SK-N-SH treated with all-trans-retinoic acid at 6 μM for 48 hours (cell line): ENCODE results near the gene CARM1.

Experiments
- ATAC-seq: fragments of 200-7000 bp; cut with Tn5 transposase; 3 replicates; pipeline ENCODE4 v1.9.1; 2020; ENCODE audit warnings: mild to moderate bottlenecking, moderate library complexity
- ARNTL ChIP-seq: fragments of 450-650 bp; formaldehyde crosslinking; IDR thresholded peaks from 2 replicates; pipeline ENCODE4 v1.5.0; 2020; ENCODE audit warnings: low read depth, mild to moderate bottlenecking, moderate library complexity, borderline replicate concordance
- BACH2 ChIP-seq: fragments of 250-450 bp; sonication (Bioruptor Pico); IDR thresholded peaks from 2 replicates; pipeline ENCODE4 v1.9.0; 2021; ENCODE audit warnings: mild to moderate bottlenecking, borderline replicate concordance
- CREB5 ChIP-seq: fragments of 250-450 bp; sonication (Bioruptor Pico); IDR thresholded peaks from 2 replicates; pipeline ENCODE4 v1.5.1; 2020; ENCODE audit warnings: low read depth, mild to moderate bottlenecking, moderate library complexity
- CSDC2 ChIP-seq: fragments of 250-450 bp; sonication (Bioruptor Pico); IDR thresholded peaks from 2 replicates; pipeline ENCODE4 v1.5.0; 2020; ENCODE audit warnings: mild to moderate bottlenecking, moderate library complexity
- CSRNP3 ChIP-seq: fragments of 250-450 bp; sonication (Bioruptor Pico); IDR thresholded peaks from 2 replicates; pipeline ENCODE4 v1.5.1; 2021; ENCODE audit warnings: mild to moderate bottlenecking, moderate library complexity
- ESRRG ChIP-seq: fragments of 250-450 bp; sonication (Bioruptor Pico); IDR thresholded peaks from 2 replicates; pipeline ENCODE4 v1.6.1; 2021; ENCODE audit warnings: mild to moderate bottlenecking
- GLIS3 ChIP-seq: fragments of 250-450 bp; sonication (Bioruptor Pico); IDR thresholded peaks from 2 replicates; pipeline ENCODE4 v1.5.0; 2020; ENCODE audit warnings: mild to moderate bottlenecking, moderate library complexity
- ISL1 ChIP-seq: fragments of 250-450 bp; sonication (Bioruptor Pico); IDR thresholded peaks from 2 replicates; pipeline ENCODE4 v2.1.2; 2022; ENCODE audit warnings: mild to moderate bottlenecking, moderate library complexity
- OSR1 ChIP-seq: fragments of 250-450 bp; sonication (Bioruptor Pico); IDR thresholded peaks from 2 replicates; pipeline ENCODE4 v1.8.0; 2022; ENCODE audit warnings: moderate library complexity, mild to moderate bottlenecking, inconsistent platforms
- PATZ1 ChIP-seq: fragments of 250-450 bp; sonication (Bioruptor Pico); IDR thresholded peaks from 2 replicates; pipeline ENCODE4 v1.8.0; 2020; ENCODE audit warnings: mild to moderate bottlenecking, moderate library complexity, borderline replicate concordance
- POU6F1 ChIP-seq: fragments of 250-450 bp; sonication (Bioruptor Pico); IDR thresholded peaks from 2 replicates; pipeline ENCODE4 v1.8.0; 2021; ENCODE audit warnings: low read depth, mild to moderate bottlenecking, moderate library complexity, borderline replicate concordance
- PPARA ChIP-seq: fragments of 250-450 bp; sonication (Bioruptor Pico); IDR thresholded peaks from 2 replicates; pipeline ENCODE4 v1.5.0; 2020; ENCODE audit warnings: mild to moderate bottlenecking, borderline replicate concordance
- RARB ChIP-seq: fragments of 250-450 bp; sonication (Bioruptor Pico); IDR thresholded peaks from 2 replicates; pipeline ENCODE4 v1.8.0; 2021; ENCODE audit warnings: mild to moderate bottlenecking, moderate library complexity
- SNAI2 ChIP-seq: fragments of 250-450 bp; sonication (Bioruptor Pico); IDR thresholded peaks from 2 replicates; pipeline ENCODE4 v1.5.0; 2020; ENCODE audit warnings: mild to moderate bottlenecking, moderate library complexity
- TCF4 ChIP-seq: fragments of 250-450 bp; sonication (Bioruptor Pico); IDR thresholded peaks from 2 replicates; pipeline ENCODE4 v1.8.0; 2021; ENCODE audit warnings: mild to moderate bottlenecking, moderate library complexity, borderline replicate concordance
- TOX ChIP-seq: fragments of 250-450 bp; sonication (Bioruptor Pico); IDR thresholded peaks from 2 replicates; pipeline ENCODE4 v1.8.0; 2021; ENCODE audit warnings: mild to moderate bottlenecking, moderate library complexity, borderline replicate concordance
- TSHZ2 ChIP-seq: fragments of 250-450 bp; sonication (Bioruptor Pico); IDR thresholded peaks from 2 replicates; pipeline ENCODE4 v1.5.0; 2020; ENCODE audit warnings: mild to moderate bottlenecking, moderate library complexity
- ZFP3 ChIP-seq: fragments of 250-450 bp; sonication (Bioruptor Pico); IDR thresholded peaks from 2 replicates; pipeline ENCODE4 v1.5.0; 2020; ENCODE audit warnings: mild to moderate bottlenecking, moderate library complexity
- ZFP30 ChIP-seq: fragments of 450-650 bp; formaldehyde crosslinking; IDR thresholded peaks from 2 replicates; pipeline ENCODE4 v1.5.0; 2022; ENCODE audit warnings: mild to moderate bottlenecking, moderate library complexity
- ZNF565 ChIP-seq: fragments of 450-650 bp; formaldehyde crosslinking; conservative IDR thresholded peaks from 2 replicates; pipeline ENCODE4 v1.5.0; 2020; ENCODE audit warnings: low read depth, mild to moderate bottlenecking, moderate library complexity
- ZNF70 ChIP-seq: fragments of 450-650 bp; formaldehyde crosslinking; IDR thresholded peaks from 2 replicates; pipeline ENCODE4 v1.5.0; 2020; ENCODE audit warnings: mild to moderate bottlenecking, moderate library complexity
- ZNF8 ChIP-seq: fragments of 450-650 bp; formaldehyde crosslinking; IDR thresholded peaks from 2 replicates; pipeline ENCODE4 v1.5.0; 2020; ENCODE audit warnings: mild to moderate bottlenecking, moderate library complexity

The CARM1 gene

GRCh38 chr19:10908380-10908960 is 37.1 kb downstream of the CARM1 start:
- no peak for ATAC-seq
- no peak for TF ChIP-seq PPARA (CRISPR knock-in tag)
- no peak for TF ChIP-seq SNAI2
- no peak for TF ChIP-seq ZNF8 (CRISPR knock-in tag)
- no peak for TF ChIP-seq ISL1 (CRISPR knock-in tag)
- TF ChIP-seq RARB (CRISPR knock-in tag), result no peak
- TF ChIP-seq TCF4 (CRISPR knock-in tag), result no peak
- TF ChIP-seq ARNTL (CRISPR knock-in tag), result no peak
- TF ChIP-seq CREB5, result no peak
- no peak for TF ChIP-seq CSDC2 (CRISPR knock-in tag)
- no peak for TF ChIP-seq PATZ1 (CRISPR knock-in tag)
- no peak for TF ChIP-seq ZFP3
- no peak for TF ChIP-seq TSHZ2
- no peak for TF ChIP-seq ZNF70 (CRISPR knock-in tag)
- no peak for TF ChIP-seq CSRNP3 (CRISPR knock-in tag)
- TF ChIP-seq BACH2, result no peak
- no peak for TF ChIP-seq GLIS3 (CRISPR knock-in tag)

GRCh38 chr19:10911579-10912363 is 40.4 kb downstream of the CARM1 start:
- TF ChIP-seq ESRRG (CRISPR knock-in tag), result no peak
- TF ChIP-seq ZFP3, result no peak
- no peak for TF ChIP-seq ZNF565 (CRISPR knock-in tag)
- no peak for TF ChIP-seq OSR1 (CRISPR knock-in tag)
- TF ChIP-seq CSDC2 (CRISPR knock-in tag), result no peak
- TF ChIP-seq GLIS3 (CRISPR knock-in tag), result no peak
- ATAC-seq, result no peak

- no peak for ATAC-seq
- TF ChIP-seq ZNF565 (CRISPR knock-in tag) (no peak), BACH2 (no peak), TOX (CRISPR knock-in tag) (no peak), CREB5 (no peak), ZFP30 (no peak), SNAI2 (no peak), CSRNP3 (CRISPR knock-in tag) (no peak), POU6F1 (CRISPR knock-in tag) (no peak), PATZ1 (CRISPR knock-in tag) (no peak), ZFP3 (no peak), TCF4 (CRISPR knock-in tag) (no peak), RARB (CRISPR knock-in tag) (no peak), ZNF8 (CRISPR knock-in tag) (no peak), ARNTL (CRISPR knock-in tag) (no peak), ZNF70 (CRISPR knock-in tag) (no peak), CSDC2 (CRISPR knock-in tag) (no peak)
Observed at GRCh38 chr19:10912619-10913018, 41.3 kb downstream of the CARM1 start.
